Mesenchymal stem cell (in vitro differentiated cells and primary cell): ENCODE data around the gene PTPRE.

Experiments
- DNase-seq: peaks from one replicate; pipeline ENCODE4 v3.0.0-alpha.2; 2013
- H2AFZ ChIP-seq: one replicate; pipeline ENCODE4 v1.6.1; 2013; ENCODE audit warnings: low read depth, mild to moderate bottlenecking, control low read depth, inconsistent platforms, low read length, moderate library complexity
- H2AK5ac ChIP-seq: 2 replicates; pipeline ENCODE4 v1.6.1; 2013; ENCODE audit warnings: low read length, moderate library complexity, mild to moderate bottlenecking, inconsistent platforms; ENCODE audit not compliant: severe bottlenecking
- H2BK120ac ChIP-seq: one replicate; pipeline ENCODE4 v1.6.1; 2013; ENCODE audit warnings: low read depth, mild to moderate bottlenecking, inconsistent platforms, low read length, moderate library complexity
- H2BK12ac ChIP-seq, 2 experiments: one replicate each; pipeline ENCODE4 v1.6.1; 2013; ENCODE audit warnings: inconsistent platforms in 2 of 2, low read length in 2 of 2, mild to moderate bottlenecking in 2 of 2, moderate library complexity in 2 of 2, control low read depth in 1 of 2
- H2BK15ac ChIP-seq: one replicate; pipeline ENCODE4 v1.6.1; 2013; ENCODE audit warnings: mild to moderate bottlenecking, low read depth, inconsistent platforms; ENCODE audit not compliant: poor library complexity, severe bottlenecking
- H2BK5ac ChIP-seq: 2 replicates; pipeline ENCODE4 v1.6.1; 2013; ENCODE audit warnings: low read depth, mild to moderate bottlenecking, low read length, control low read depth, inconsistent platforms; ENCODE audit not compliant: poor library complexity, severe bottlenecking
- H3K14ac ChIP-seq, 2 experiments: one replicate each; pipeline ENCODE4 v1.6.1; 2013; ENCODE audit warnings: inconsistent platforms in 2 of 2, low read length in 2 of 2, control low read depth in 1 of 2, mild to moderate bottlenecking in 1 of 2, moderate library complexity in 1 of 2
- H3K18ac ChIP-seq, 2 experiments: one replicate each; pipeline ENCODE4 v1.6.1; 2013; ENCODE audit warnings: inconsistent platforms in 2 of 2, low read length in 2 of 2, control low read depth in 1 of 2, low read depth in 1 of 2, mild to moderate bottlenecking in 1 of 2
- H3K23ac ChIP-seq, 2 experiments: one replicate each; pipeline ENCODE4 v1.6.1; 2013; ENCODE audit warnings: inconsistent platforms in 2 of 2, low read length in 2 of 2, mild to moderate bottlenecking in 2 of 2, moderate library complexity in 2 of 2, control low read depth in 1 of 2
- H3K27ac ChIP-seq: 2 replicates; pipeline ENCODE4 v1.5.1; 2013; ENCODE audit warnings: mild to moderate bottlenecking, moderate library complexity, low read length, control low read depth, inconsistent platforms; ENCODE audit not compliant: poor library complexity, severe bottlenecking
- H3K27me3 ChIP-seq, 2 experiments: 2 replicates each; pipeline versions ENCODE4 v1.6.1 to v1.7.0; 2013; ENCODE audit warnings: low read length in 2 of 2, mild to moderate bottlenecking in 2 of 2, moderate library complexity in 2 of 2, control low read depth in 1 of 2, inconsistent platforms in 1 of 2; ENCODE audit not compliant: control insufficient read depth in 1 of 2, insufficient read depth in 1 of 2
- H3K36me3 ChIP-seq, 2 experiments: 2 replicates each; pipeline versions ENCODE4 v1.6.1 to v1.7.0; 2013; ENCODE audit warnings: low read length in 2 of 2, control low read depth in 1 of 2, inconsistent platforms in 1 of 2, low read depth in 1 of 2, mild to moderate bottlenecking in 1 of 2; ENCODE audit not compliant: insufficient read depth in 2 of 2, control insufficient read depth in 1 of 2
- H3K4ac ChIP-seq, 2 experiments: one replicate each; pipeline ENCODE4 v1.6.1; 2013; ENCODE audit warnings: inconsistent platforms in 2 of 2, low read length in 2 of 2, mild to moderate bottlenecking in 2 of 2, moderate library complexity in 2 of 2, control low read depth in 1 of 2, low read depth in 1 of 2
- H3K4me1 ChIP-seq: 2 replicates; pipeline ENCODE4 v1.6.1; 2013; ENCODE audit warnings: low read depth, low read length, control low read depth; ENCODE audit not compliant: control insufficient read depth, insufficient read depth
- H3K4me2 ChIP-seq: 2 replicates; pipeline ENCODE4 v1.6.1; 2013; ENCODE audit warnings: low read length, mild to moderate bottlenecking, inconsistent platforms; ENCODE audit not compliant: poor library complexity, severe bottlenecking
- H3K4me3 ChIP-seq, 2 experiments: 2 replicates each; pipeline versions ENCODE4 v1.5.1 to v1.7.0; 2013; ENCODE audit warnings: low read length in 2 of 2, mild to moderate bottlenecking in 2 of 2, control low read depth in 1 of 2, low read depth in 1 of 2; ENCODE audit not compliant: insufficient read depth in 1 of 2
- H3K79me1 ChIP-seq: replicated peaks from 2 replicates; pipeline ENCODE4 v1.6.1; 2013; ENCODE audit warnings: mild to moderate bottlenecking, control low read depth, low read length, inconsistent platforms; ENCODE audit not compliant: poor library complexity, severe bottlenecking
- H3K9ac ChIP-seq: 2 replicates; pipeline ENCODE4 v1.7.0; 2013; ENCODE audit warnings: mild to moderate bottlenecking, low read length, moderate library complexity
- H3K9me3 ChIP-seq: 2 replicates; pipeline ENCODE4 v1.7.0; 2013; ENCODE audit warnings: mild to moderate bottlenecking, low read length; ENCODE audit not compliant: control insufficient read depth
- H4K8ac ChIP-seq: one replicate; pipeline ENCODE4 v1.6.1; 2013; ENCODE audit warnings: inconsistent platforms, mild to moderate bottlenecking, low read length, moderate library complexity
- H4K91ac ChIP-seq: one replicate; pipeline ENCODE4 v1.6.1; 2013; ENCODE audit warnings: mild to moderate bottlenecking, low read length, inconsistent platforms
- WGBS: methylation state at CpG from one replicate; pipeline ENCODE4 v1.1.7; 2013; ENCODE audit warnings: mixed read lengths; 5-methylcytosine and 5-hydroxymethylcytosine counted together

Gene PTPRE

DNA sequence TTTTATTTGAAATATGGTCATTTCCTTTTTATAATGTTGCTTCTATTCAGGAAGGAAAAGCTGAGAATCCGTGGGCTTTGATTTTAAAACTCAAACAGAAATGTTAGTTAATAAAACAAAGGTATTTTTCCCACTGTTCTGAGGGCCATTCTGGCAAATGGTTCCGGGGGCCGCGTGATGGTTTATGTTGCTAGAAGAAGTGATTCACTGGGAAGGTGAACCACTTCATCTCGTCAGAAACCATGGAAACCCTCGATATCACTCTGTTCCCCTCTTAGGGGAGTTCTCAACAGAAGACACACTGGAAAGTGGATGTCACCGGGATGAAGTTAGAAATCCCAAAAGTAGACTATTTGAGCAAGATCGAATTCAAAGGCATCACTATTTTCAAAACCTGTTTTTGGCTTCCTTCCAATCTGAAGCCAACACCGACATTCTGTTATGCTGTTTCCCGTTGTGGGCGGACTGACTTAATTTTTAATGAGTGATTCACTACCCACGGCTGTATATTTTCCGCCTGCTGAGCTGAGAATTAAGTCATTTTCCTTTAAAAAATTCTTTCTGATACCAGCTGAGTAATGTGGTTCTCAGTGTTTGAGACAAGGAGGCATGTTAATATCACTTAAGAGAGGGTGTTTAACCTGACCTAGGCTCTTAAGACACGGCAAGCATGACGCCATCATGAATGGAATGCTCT, 84.1 kb downstream of the PTPRE start:
- H3K27ac ChIP-seq, result peak overlapping the region; percentile 99
- H3K27me3 ChIP-seq, result no peaks in the 10 kb centered on the region

DNA sequence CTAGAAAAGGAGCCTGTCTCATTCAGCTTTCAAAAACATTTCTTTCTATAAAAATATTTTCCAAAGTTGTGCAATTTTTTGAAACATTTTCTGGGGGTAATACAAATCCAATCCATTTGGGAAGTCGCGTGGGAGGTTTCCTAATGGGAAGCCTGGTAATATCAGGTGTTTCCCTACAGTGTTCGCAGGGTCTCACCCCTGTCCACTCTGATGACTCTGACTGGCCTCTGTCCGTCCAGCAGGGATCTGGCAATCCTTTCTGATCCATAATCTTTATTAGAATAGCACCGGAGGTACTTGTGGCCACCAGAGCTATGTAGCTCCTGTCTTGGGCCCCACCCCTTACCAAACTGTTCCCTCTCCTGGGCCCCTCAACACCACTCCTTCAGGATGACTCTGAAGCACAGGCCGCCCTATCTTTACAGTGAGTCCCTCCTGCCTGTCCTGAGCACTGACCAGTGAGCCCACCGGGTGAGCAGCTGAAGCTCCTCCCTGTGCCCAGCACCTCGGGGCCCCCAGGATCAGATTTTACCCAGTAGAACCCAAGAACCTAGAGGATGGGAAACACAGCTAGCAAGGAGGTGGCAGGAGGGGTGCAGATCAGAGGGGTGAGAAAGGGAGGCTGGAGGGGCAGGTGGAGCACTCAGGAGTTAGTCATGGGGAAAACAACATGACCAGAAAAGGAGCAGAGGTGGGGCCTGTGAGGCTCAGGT, 84.8 kb downstream of the PTPRE start:
- Histone ChIP-seq H3K4me1 (peaks cover 17% of the 10 kb centered on the region), H3K23ac (no peak overlapping the region), H2BK5ac (peak overlapping the region; percentile 96), H3K9ac (peak overlapping the region; percentile 74), H3K27ac (peak overlapping the region; percentile 91), H2AFZ (no peak overlapping the region), H4K91ac (peak overlapping the region; percentile 84), H3K18ac (peak overlapping the region; percentile 85 to 87), H2AK5ac (peak overlapping the region; percentile 92), H3K4me2 (no peak overlapping the region), H2BK120ac (peak overlapping the region; percentile 74), H3K4me3 (peak overlapping the region in 1 of 2 experiments; percentile 28), H3K14ac (peak overlapping the region in 1 of 2 experiments; percentile 19), H3K27me3 (no peaks in the 10 kb centered on the region), H3K4ac (peak overlapping the region; percentile 76 to 93), H2BK12ac (peak overlapping the region; percentile 91 to 99), H3K9me3 (no peaks in the 10 kb centered on the region), H3K79me1 (peaks cover 4% of the 10 kb centered on the region), H2BK15ac (peak overlapping the region; percentile 49), H4K8ac (peak overlapping the region; percentile 52), H3K36me3 (no peaks in the 10 kb centered on the region)
- peak; percentile 64 for DNase-seq
- 57% methylated on average over 8 of the region's 8 CpGs for WGBS

More for the DNA sequence above, 84.1 kb downstream of the PTPRE start:
- no peak overlapping the region for H2AK5ac ChIP-seq
- no peak overlapping the region for H4K91ac ChIP-seq
- no peaks in the 10 kb centered on the region for H3K36me3 ChIP-seq
- DNase-seq, result peak; percentile 90
- H3K23ac ChIP-seq, result no peak overlapping the region
- peak overlapping the region; percentile 74 for H3K9ac ChIP-seq
- peak overlapping the region; percentile 23 for H3K4me2 ChIP-seq
- no peak overlapping the region for H2AFZ ChIP-seq
- no peak overlapping the region for H2BK120ac ChIP-seq
- H3K79me1 ChIP-seq, result peaks cover 4% of the 10 kb centered on the region
- peak overlapping the region; percentile 24 for H2BK5ac ChIP-seq
- peak overlapping the region in 1 of 2 experiments; percentile 61 for H3K4me3 ChIP-seq
- peaks cover 17% of the 10 kb centered on the region for H3K4me1 ChIP-seq
- no peak overlapping the region for H3K14ac ChIP-seq
- peak overlapping the region in 1 of 2 experiments; percentile 35 for H3K4ac ChIP-seq
- H3K9me3 ChIP-seq, result no peaks in the 10 kb centered on the region
- WGBS, result 5% methylated on average over 12 of the region's 15 CpGs
- H2BK15ac ChIP-seq, result no peak overlapping the region
- peak overlapping the region in 1 of 2 experiments; percentile 14 for H3K18ac ChIP-seq
- no peak overlapping the region for H2BK12ac ChIP-seq
- no peak overlapping the region for H4K8ac ChIP-seq

DNA sequence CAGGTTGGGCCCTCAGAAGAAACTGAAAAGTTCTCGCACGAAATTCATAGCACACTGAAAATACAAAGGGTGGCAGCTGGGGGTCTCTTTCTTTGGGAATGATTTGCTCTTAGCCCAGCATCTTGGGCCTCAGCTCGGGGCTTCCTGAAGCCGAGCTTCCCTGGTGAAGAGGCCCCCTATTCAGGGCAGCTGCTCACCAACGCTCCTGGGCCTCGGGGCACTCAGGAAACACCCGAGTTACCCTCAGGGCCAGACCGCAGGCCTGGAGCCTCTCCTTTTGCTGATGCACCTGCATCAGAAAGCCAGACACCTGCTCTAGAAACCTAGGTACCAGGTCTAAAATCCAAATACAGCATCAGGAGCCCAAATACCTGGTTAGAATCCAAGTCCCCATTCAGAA, 85.5 kb downstream of the PTPRE start:
- WGBS, result 81% methylated on average over 8 of the region's 8 CpGs
- Histone ChIP-seq H2BK12ac (peak overlapping the region; percentile 91 to 99), H3K23ac (no peak overlapping the region), H3K27me3 (no peaks in the 10 kb centered on the region), H2BK5ac (no peak overlapping the region), H4K8ac (peak overlapping the region; percentile 52), H3K14ac (no peak overlapping the region), H3K18ac (no peak overlapping the region), H2BK15ac (peak overlapping the region; percentile 64), H3K36me3 (no peaks in the 10 kb centered on the region), H4K91ac (peak overlapping the region; percentile 28), H3K4me1 (peaks cover 17% of the 10 kb centered on the region), H2BK120ac (no peak overlapping the region), H3K9ac (peak overlapping the region; percentile 74), H3K27ac (peak overlapping the region; percentile 91), H3K4ac (peak overlapping the region; percentile 76 to 93), H3K79me1 (peaks cover 4% of the 10 kb centered on the region), H3K4me2 (no peak overlapping the region), H3K9me3 (no peaks in the 10 kb centered on the region), H2AFZ (no peak overlapping the region), H3K4me3 (no peak overlapping the region), H2AK5ac (peak overlapping the region; percentile 92)
- DNase-seq, result no peak

DNA sequence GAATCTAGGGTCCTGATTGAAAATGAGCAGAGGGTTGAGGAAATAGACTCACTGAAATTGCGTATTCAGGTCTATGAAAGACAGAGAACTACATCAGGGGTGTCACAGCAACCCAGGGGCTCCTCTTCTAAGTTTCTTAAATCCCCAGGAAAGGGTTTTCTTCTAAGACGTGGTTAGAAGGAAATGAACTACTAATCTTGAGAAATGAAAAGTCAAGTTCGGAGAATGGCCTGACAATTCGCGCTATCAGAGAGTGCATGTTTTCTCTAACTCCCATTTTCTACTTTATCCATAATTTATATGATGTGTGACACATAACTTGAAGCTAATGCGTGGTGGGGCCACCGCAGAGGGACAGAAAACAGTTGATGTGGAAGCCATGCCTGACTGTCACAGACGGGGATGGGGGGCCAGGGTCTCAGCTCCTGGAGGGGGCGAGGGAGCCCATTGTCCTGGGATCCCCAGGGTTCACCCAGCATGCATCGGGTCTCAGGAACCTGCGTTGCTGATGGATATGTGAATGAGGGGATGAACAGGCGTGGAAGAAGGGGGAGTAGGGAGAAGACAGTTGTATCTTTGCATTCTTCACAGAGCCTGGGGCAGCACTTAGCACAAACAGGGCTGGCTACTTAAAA, 86.3 kb downstream of the PTPRE start:
- H3K4me3 ChIP-seq, result no peak overlapping the region
- H3K36me3 ChIP-seq, result no peaks in the 10 kb centered on the region
- H3K27me3 ChIP-seq, result no peaks in the 10 kb centered on the region
- no peak overlapping the region for H3K27ac ChIP-seq
- H2BK5ac ChIP-seq, result no peak overlapping the region
- peaks cover 17% of the 10 kb centered on the region for H3K4me1 ChIP-seq
- no peak overlapping the region for H3K9ac ChIP-seq
- no peak overlapping the region for H3K18ac ChIP-seq
- no peaks in the 10 kb centered on the region for H3K9me3 ChIP-seq
- H2BK15ac ChIP-seq, result no peak overlapping the region
- H4K91ac ChIP-seq, result no peak overlapping the region
- H3K23ac ChIP-seq, result no peak overlapping the region
- DNase-seq, result no peak
- H3K4me2 ChIP-seq, result no peak overlapping the region
- H2AFZ ChIP-seq, result no peak overlapping the region
- peaks cover 4% of the 10 kb centered on the region for H3K79me1 ChIP-seq
- peak overlapping the region in 1 of 2 experiments; percentile 34 for H3K4ac ChIP-seq
- peak overlapping the region; percentile 80 for H2AK5ac ChIP-seq
- H2BK120ac ChIP-seq, result no peak overlapping the region
- peak overlapping the region; percentile 71 to 80 for H2BK12ac ChIP-seq
- WGBS, result 96% methylated on average over 8 of the region's 12 CpGs
- H4K8ac ChIP-seq, result peak overlapping the region; percentile 33
- H3K14ac ChIP-seq, result peak overlapping the region in 1 of 2 experiments; percentile 64
